H4 (cell line): ENCODE data around the gene CAPN5. TPM values are rescaled to one million over a fixed set of nuclear protein-coding genes. Genes with fewer than 3 reads are reported as not detected.

Experiments
- DNase-seq: peaks from one replicate; pipeline ENCODE4 v3.0.0-alpha.2; 2015; ENCODE audit warnings: low spot score
- total RNA-seq: library from RNA; depleted of rRNA; stranded (reverse); fragments of >200 nt; shearing (Covaris generic); gene quantifications from 2 replicates; pipeline ENCODE4 v1.2.3, GENCODE V29; 2014; rRNA removed

The CAPN5 gene
- total RNA-seq, 1 experiment from 2014 or later: 4.5 TPM

- no peak for DNase-seq
Observed at GRCh38 chr11:77173494-77173893, 106.7 kb downstream of the CAPN5 start.

- DNase-seq: no peak
Observed at GRCh38 chr11:77174559-77174958, 107.8 kb downstream of the CAPN5 start.

GRCh38 chr11:77175021-77175842 is 108.5 kb downstream of the CAPN5 start:
- no peak for DNase-seq

Other genes starting within 250 kb of the CAPN5 start
- 19.7 and 22.9 TPM in 2 replicates for gene ACER3, start 206.1 kb upstream of the CAPN5 start, total RNA-seq
- not detected in 2 replicates for gene B3GNT6, start 32.6 kb upstream of the CAPN5 start, total RNA-seq
- gene OMP, start 35.9 kb downstream of the CAPN5 start, total RNA-seq: not detected in 2 replicates
- gene MYO7A, start 61.3 kb downstream of the CAPN5 start, total RNA-seq: 0.35 and 1.4 TPM in 2 replicates
- not detected in 2 replicates for gene GDPD4, start 234.7 kb downstream of the CAPN5 start, total RNA-seq